HG03354 (cell line): ENCODE measurements around the gene PIAS1.
A peak's percentile ranks its signal among the peaks of the same experiment; 100 is the strongest.
"Not testable (repeated sequence)": the region's sequence is repeated elsewhere in the genome, so short reads cannot be mapped to it uniquely, and the experiment has no call there.

Source experiments
- ATAC-seq: cut with Tn5 transposase; IDR thresholded peaks from one replicate; pipeline ENCODE4 v1.9.1; 2021; ENCODE audit warnings: mild to moderate bottlenecking; ENCODE audit not compliant: unreplicated experiment, poor library complexity, severe bottlenecking

The PIAS1 gene

DNA sequence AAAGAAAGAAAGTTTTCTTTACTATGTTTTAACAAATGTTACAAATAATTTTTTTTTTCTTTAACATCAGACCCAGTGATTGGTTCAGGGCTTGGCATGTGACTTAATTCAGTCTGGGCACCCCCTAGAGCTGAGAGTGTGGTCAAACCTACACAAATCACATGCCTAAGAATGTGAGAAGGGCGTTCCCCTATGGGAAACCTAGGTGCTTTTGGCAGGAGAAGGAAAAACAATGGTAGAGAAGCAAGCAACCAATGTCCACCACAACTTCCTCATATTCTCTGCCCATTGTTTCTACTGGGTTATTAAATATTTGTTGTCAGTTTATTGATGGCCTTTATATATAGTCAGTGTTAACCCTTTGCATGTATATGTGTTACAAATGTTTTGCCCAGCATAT lies 21.4 kb upstream of the PIAS1 start:
- no peak for ATAC-seq

- no peak for ATAC-seq
Measured at GRCh38 chr15:68034081-68034480, 20.0 kb upstream of the PIAS1 start.

- no peak for ATAC-seq
Measured at GRCh38 chr15:68034719-68035293, 19.3 kb upstream of the PIAS1 start.

GRCh38 chr15:68038246-68038645 lies 15.9 kb upstream of the PIAS1 start:
- ATAC-seq: no peak

DNA sequence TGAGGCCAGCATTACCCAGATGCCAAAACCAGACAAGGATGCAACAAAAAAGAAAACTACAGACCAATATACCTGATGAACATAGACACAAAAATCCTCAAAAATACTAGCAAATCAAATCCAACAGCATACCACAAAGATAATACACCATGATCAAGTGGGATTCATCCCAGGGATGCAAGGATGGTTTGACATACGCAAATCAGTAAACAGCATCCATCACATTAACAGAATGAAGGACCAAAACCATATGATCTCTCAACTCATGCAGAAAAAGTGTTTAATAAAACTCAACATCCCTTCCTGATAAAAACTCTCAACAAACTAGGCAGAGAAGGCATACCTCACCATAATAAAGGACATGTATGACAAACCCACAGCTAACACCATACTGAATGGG lies 14.0 kb upstream of the PIAS1 start:
- no peak for ATAC-seq

DNA sequence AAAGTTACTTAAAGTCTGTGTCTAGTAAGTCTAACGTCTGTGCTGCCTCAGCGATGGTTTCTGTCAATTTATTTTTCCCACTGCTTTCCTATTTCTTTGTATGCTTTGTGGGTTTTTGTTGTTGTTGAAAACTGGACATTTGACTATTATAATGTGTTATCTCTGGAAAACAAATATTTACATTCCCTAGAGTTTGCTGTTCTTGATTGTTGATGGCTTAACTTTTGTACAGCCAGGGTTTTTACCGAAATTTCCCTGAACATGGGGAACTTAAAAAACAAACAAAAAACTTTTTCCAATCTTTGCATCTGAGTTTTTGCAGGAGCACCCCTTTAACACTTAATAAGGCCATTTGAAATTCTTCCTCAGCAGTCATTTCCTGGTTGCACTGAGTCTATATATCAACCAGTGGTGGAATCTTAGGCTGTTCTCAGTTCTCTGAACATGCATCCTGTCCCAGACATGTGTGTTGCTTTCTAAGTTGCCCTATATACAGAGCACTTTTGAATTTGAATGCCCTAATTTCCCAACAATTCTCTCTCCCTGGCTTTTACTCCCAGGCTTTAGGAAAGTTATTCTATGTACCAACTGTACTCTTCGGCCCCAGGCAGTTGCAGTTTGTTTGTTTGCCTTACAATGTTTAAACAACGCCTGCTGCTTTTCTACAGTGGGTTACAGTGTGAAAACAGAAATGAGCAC lies 11.8 kb upstream of the PIAS1 start:
- ATAC-seq: no peak

DNA sequence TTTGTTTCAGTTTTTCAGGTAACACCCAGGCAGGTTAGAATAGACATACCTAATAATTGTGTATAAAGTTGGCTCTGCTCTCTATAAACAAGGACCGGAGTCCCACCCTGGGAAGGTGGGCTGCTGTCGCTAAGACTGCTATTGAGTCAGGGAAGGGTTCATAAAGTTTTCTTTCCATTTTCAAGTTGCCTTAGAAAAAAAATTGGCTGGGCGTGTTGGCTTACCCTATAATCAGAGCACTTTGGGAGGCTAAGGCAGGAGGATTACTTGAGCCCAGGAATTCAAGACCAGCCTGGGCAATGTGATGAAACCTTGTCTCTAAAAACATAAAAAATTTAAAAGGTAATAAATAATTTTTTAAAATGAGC lies 11.3 kb upstream of the PIAS1 start:
- ATAC-seq: no peak

DNA sequence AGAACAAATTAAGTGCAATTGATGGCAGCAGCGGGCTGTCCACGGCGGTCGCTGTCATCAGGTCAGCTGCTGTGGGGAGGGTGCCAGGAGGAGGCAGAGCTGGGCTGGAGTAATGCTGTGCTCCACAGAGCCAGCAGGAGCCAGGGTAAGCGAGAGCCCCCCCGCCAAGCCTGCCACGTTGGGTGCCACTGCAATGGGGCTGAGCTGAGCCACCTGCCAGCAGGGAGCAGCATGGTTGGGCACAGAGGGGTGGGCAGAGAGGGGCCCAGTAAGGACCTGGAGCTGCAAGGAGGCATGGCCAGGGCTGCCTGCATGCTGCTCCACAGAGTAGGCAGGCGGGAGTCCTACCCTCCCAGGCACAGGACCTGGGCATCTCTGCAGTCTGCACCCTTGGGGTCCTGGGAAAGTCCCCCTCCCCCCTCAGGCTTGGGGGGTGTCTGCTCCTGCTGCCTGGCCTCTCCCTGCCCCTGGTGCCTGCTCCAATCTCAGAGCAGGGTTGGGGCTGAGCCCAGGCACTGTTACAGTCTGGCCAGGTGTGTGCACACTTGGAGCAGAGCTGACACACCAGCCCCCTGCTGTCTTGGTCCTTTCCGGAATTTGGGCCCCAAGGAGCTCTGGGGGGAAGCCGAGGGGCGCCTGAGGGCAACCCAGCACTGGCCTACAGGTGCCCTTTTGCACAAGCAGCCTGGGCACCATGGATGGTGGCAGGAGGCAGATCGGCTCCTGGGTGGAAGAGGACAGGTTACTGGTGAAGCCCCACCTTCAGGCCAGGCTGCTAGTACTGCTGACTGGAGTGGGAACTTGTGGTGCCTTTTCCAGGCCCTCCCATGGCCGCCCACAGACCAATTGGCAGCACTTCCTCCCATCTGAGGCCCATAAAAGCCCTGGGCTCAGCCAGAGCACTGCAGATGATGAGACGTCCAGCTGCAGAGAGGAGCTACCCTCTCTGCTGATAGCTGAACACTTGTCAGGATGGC lies 8.5 kb upstream of the PIAS1 start:
- no peak for ATAC-seq

DNA sequence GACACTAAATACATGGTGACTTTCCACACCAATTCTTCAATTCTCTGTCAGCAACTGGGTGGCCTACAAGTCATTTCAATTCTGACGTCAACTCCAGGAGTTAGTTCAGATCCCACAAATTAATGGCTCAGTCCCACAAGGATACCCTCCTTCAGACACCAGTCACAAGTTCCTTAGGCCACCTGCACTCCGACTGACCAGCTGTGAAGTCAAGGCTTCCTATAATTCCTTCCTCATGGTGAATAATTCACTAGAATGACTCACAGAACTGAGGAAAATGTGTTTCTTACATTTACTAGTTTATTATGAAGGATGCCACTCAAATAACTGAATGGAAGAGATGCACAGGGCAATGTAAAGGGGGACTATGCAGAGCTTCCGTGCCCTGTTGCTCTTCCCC lies 6.3 kb upstream of the PIAS1 start:
- no peak for ATAC-seq

DNA sequence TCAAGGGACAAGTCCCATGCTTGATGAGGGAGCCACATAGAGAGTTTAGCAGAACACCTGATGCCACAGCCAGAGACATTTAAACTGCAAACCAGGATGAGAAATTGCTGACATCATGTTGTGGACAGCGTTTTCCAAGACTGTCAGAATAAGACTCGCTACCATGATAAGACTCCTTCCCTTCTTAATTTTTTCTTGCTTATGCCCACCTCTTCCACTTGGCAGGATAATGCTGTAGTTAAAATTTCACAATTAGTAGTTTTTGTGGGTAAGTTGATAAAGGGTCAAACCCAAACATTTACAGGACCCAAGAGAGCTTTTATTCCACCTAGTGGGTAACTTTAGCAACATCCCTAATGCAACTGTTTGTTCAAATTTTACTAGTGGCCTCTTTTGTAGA lies 3.0 kb upstream of the PIAS1 start:
- no peak for ATAC-seq

GRCh38 chr15:68051907-68052306 lies 2.2 kb upstream of the PIAS1 start:
- ATAC-seq: no peak

- no peak for ATAC-seq
Measured at GRCh38 chr15:68052431-68052830, 1.7 kb upstream of the PIAS1 start.

- ATAC-seq: no peak
Measured at GRCh38 chr15:68053001-68053400, 1.1 kb upstream of the PIAS1 start.

GRCh38 chr15:68054628-68055223 lies 611 bp downstream of the PIAS1 start:
- ATAC-seq: peak; percentile 32

GRCh38 chr15:68055224-68055705 lies 1.1 kb downstream of the PIAS1 start:
- ATAC-seq: peak; percentile 49

GRCh38 chr15:68056097-68056865 lies 2.2 kb downstream of the PIAS1 start:
- no peak for ATAC-seq

GRCh38 chr15:68057034-68057433 lies 2.9 kb downstream of the PIAS1 start:
- ATAC-seq: no peak

DNA sequence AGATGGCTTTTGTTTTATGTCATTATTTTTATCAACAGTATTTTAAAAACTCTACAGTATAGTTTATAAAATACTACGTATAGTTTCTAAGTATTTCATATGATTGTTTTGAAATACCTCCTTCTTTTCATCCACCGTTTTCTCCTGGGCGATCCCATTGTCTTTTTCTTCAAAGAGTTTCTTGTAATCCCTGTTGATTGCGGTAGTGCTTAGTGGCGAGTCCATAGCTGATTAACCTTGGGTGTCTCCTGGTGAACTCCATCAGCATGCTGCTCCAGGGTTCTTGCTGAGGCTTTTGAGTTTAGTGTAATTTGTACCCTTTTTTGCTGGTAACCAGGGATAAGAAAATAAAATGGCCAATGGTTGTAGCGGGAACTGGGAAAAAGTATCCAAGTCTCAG lies 3.6 kb downstream of the PIAS1 start:
- ATAC-seq: no peak

- not testable (repeated sequence) for ATAC-seq
Measured at GRCh38 chr15:68058970-68059369, 4.9 kb downstream of the PIAS1 start.
